Liver (tissue), 9 donors: ENCODE results near the gene AP4S1. TPM values are rescaled to one million over a fixed set of nuclear protein-coding genes. Genes with fewer than 3 reads are reported as not detected.

Experiments used
- DNase-seq: peaks from one replicate; pipeline ENCODE4 v3.0.0-alpha.2; 2017; ENCODE audit warnings: low spot score
- H3K27ac ChIP-seq, 2 donors: one replicate each; pipeline ENCODE4 v1.7.0; 2013; ENCODE audit warnings: inconsistent platforms in 2 of 2, low read length in 2 of 2, control low read depth in 1 of 2, low read depth in 1 of 2, mild to moderate bottlenecking in 1 of 2
- H3K27me3 ChIP-seq, 4 donors: one replicate each; pipeline versions ENCODE4 v1.6.1 to v1.7.0; 2013; ENCODE audit warnings: low read length in 3 of 4, inconsistent platforms in 1 of 4, mild to moderate bottlenecking in 1 of 4, moderate library complexity in 1 of 4; ENCODE audit not compliant: control insufficient read depth in 4 of 4, insufficient read depth in 4 of 4
- H3K36me3 ChIP-seq, 4 donors: one replicate each; pipeline versions ENCODE4 v1.6.1 to v1.7.0; 2013; ENCODE audit warnings: low read length in 3 of 4, mild to moderate bottlenecking in 3 of 4, low read depth in 1 of 4, moderate library complexity in 1 of 4; ENCODE audit not compliant: control insufficient read depth in 4 of 4, insufficient read depth in 3 of 4
- H3K4me1 ChIP-seq, 4 donors: one replicate each; pipeline versions ENCODE4 v1.6.1 to v1.7.0; 2013; ENCODE audit warnings: low read length in 3 of 4, mild to moderate bottlenecking in 3 of 4, moderate library complexity in 1 of 4; ENCODE audit not compliant: control insufficient read depth in 4 of 4, insufficient read depth in 4 of 4
- H3K4me3 ChIP-seq, 3 donors: one replicate each; pipeline versions ENCODE4 v1.6.1 to v1.7.0; 2013; ENCODE audit warnings: low read length in 3 of 3, control low read depth in 1 of 3, low read depth in 1 of 3, mild to moderate bottlenecking in 1 of 3
- H3K9ac ChIP-seq, 2 donors: one replicate each; pipeline ENCODE4 v1.7.0; 2013; ENCODE audit warnings: low read length in 2 of 2, mild to moderate bottlenecking in 2 of 2, moderate library complexity in 2 of 2, control low read depth in 1 of 2, low read depth in 1 of 2
- H3K9me3 ChIP-seq, 4 donors: one replicate each; pipeline versions ENCODE4 v1.6.1 to v1.7.0; 2013; ENCODE audit warnings: low read length in 3 of 4; ENCODE audit not compliant: control insufficient read depth in 4 of 4
- EGR1 ChIP-seq, 2 donors: IDR thresholded peaks; 2 replicates each; pipeline ENCODE4 v1.6.1; 2016 to 2018; ENCODE audit warnings: antibody characterized with exemption in 2 of 2, low read depth in 2 of 2
- FOXA1 ChIP-seq: IDR thresholded peaks from 2 replicates; pipeline ENCODE4 v1.6.1; 2016; ENCODE audit warnings: antibody characterized with exemption
- FOXA2 ChIP-seq: IDR thresholded peaks from 2 replicates; pipeline ENCODE4 v1.6.1; 2016; ENCODE audit warnings: antibody characterized with exemption
- GABPA ChIP-seq, 2 donors: IDR thresholded peaks in 1 of 2; conservative IDR thresholded peaks in 1 of 2; 2 replicates each; pipeline ENCODE4 v1.6.1; 2016; ENCODE audit warnings: antibody characterized with exemption in 2 of 2, mild to moderate bottlenecking in 1 of 2, moderate library complexity in 1 of 2
- HNF4A ChIP-seq, 2 donors: conservative IDR thresholded peaks; 2 replicates each; pipeline ENCODE4 v1.6.1; 2016; ENCODE audit warnings: antibody characterized with exemption in 2 of 2, mild to moderate bottlenecking in 2 of 2
- NR2F2 ChIP-seq: IDR thresholded peaks from 2 replicates; pipeline ENCODE4 v1.6.1; 2016; ENCODE audit warnings: antibody characterized with exemption
- SP1 ChIP-seq: IDR thresholded peaks from 2 replicates; pipeline ENCODE4 v1.6.1; 2018; ENCODE audit warnings: antibody characterized with exemption, mild to moderate bottlenecking
- TAF1 ChIP-seq: conservative IDR thresholded peaks from 2 replicates; pipeline ENCODE4 v1.6.1; 2016; ENCODE audit warnings: antibody characterized with exemption, mild to moderate bottlenecking
- ZBTB33 ChIP-seq: IDR thresholded peaks from 2 replicates; pipeline ENCODE4 v1.6.1; 2016; ENCODE audit warnings: antibody characterized with exemption
- WGBS: extraction: QIAGEN DNeasy Blood & Tissue Kit; methylation state at CpG from one replicate; pipeline ENCODE4 v1.1.7; 2013; 5-methylcytosine and 5-hydroxymethylcytosine counted together
- polyA plus RNA-seq, 2 donors: library from polyadenylated mRNA; stranded (reverse) in 1 of 2; unstranded in 1 of 2; fragments of 200-250 nt in 1 of 2; fragments of >200 nt in 1 of 2; fragmentation: Nextera tagmentation in 1 of 2; extraction: Ambion mirVana in 1 of 2; gene quantifications; one replicate each; pipeline versions ENCODE4 v1.2.1 to v1.2.3, GENCODE V29; 2013 to 2015
- total RNA-seq, 2 donors: library from RNA; depleted of rRNA; stranded (reverse); fragments of >200 nt; gene quantifications; one replicate each; pipeline ENCODE4 v1.2.3, GENCODE V29; 2014
- TF ChIP-seq, protein P1 (sequence below): IDR thresholded peaks from 2 replicates; pipeline ENCODE4 v1.6.1; 2016; ENCODE audit warnings: antibody characterized with exemption
- TF ChIP-seq, protein P2 (sequence below): IDR thresholded peaks from 2 replicates; pipeline ENCODE4 v1.6.1; 2016; ENCODE audit warnings: antibody characterized with exemption, mild to moderate bottlenecking
- donor health status: healthy.
- donor health status: healthy.
- donor health status: healthy.
- donor health status: healthy.
- donor health status: healthy.

AP4S1 gene
- total and polyA plus RNA-seq, 4 donors: 1.3 to 4.3 (median 1.7) TPM

DNA sequence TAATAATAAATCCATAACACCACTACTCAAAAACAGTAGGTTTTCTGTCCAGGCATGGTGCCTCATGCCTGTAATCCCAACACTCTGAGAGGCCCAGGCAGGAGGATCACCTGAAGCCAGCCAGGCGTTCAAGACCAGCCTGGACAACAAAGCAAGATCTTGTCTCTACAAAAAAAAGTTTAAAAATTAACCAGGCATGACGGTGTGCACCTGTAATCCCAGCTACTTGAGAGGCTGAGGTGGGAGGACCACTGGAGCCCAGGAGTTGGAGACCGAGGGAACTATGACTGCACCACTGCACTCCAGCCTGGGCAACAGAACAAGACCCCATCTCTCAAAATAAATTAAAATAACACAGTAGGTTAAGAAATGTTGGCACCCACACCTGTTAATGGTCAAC, 44.5 kb upstream of the AP4S1 start:
- H3K27me3 ChIP-seq: no peaks in the 10 kb centered on the region
- no peak for DNase-seq

GRCh38 chr14:30982533-30982932, 42.9 kb upstream of the AP4S1 start:
- H3K27ac ChIP-seq: no peak overlapping the region
- no peaks in the 10 kb centered on the region for H3K27me3 ChIP-seq
- 88% methylated on average over 7 of the region's 7 CpGs for WGBS
- H3K4me1 ChIP-seq: peaks cover 0 to 16% (median 5%) of the 10 kb centered on the region in 4 donors
- H3K9me3 ChIP-seq: no peaks in the 10 kb centered on the region
- H3K4me3 ChIP-seq: no peak overlapping the region
- TF ChIP-seq, protein P1, sequence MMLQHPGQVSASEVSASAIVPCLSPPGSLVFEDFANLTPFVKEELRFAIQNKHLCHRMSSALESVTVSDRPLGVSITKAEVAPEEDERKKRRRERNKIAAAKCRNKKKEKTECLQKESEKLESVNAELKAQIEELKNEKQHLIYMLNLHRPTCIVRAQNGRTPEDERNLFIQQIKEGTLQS: no peak
- TF ChIP-seq, protein P2, sequence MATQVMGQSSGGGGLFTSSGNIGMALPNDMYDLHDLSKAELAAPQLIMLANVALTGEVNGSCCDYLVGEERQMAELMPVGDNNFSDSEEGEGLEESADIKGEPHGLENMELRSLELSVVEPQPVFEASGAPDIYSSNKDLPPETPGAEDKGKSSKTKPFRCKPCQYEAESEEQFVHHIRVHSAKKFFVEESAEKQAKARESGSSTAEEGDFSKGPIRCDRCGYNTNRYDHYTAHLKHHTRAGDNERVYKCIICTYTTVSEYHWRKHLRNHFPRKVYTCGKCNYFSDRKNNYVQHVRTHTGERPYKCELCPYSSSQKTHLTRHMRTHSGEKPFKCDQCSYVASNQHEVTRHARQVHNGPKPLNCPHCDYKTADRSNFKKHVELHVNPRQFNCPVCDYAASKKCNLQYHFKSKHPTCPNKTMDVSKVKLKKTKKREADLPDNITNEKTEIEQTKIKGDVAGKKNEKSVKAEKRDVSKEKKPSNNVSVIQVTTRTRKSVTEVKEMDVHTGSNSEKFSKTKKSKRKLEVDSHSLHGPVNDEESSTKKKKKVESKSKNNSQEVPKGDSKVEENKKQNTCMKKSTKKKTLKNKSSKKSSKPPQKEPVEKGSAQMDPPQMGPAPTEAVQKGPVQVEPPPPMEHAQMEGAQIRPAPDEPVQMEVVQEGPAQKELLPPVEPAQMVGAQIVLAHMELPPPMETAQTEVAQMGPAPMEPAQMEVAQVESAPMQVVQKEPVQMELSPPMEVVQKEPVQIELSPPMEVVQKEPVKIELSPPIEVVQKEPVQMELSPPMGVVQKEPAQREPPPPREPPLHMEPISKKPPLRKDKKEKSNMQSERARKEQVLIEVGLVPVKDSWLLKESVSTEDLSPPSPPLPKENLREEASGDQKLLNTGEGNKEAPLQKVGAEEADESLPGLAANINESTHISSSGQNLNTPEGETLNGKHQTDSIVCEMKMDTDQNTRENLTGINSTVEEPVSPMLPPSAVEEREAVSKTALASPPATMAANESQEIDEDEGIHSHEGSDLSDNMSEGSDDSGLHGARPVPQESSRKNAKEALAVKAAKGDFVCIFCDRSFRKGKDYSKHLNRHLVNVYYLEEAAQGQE: no peak
- TF ChIP-seq FOXA1 (no peak), ZBTB33 (no peak), HNF4A (conservative IDR thresholded peaks at IDR 0.05) (no peak), EGR1 (IDR thresholded peaks at IDR 0.05; ENCODE audit: low read depth in 2 of 2) (no peak), GABPA (IDR thresholded peaks at IDR 0.05 in 1 of 2, conservative IDR thresholded peaks at IDR 0.05 in 1 of 2) (no peak)
- DNase-seq: no peak
- peaks cover 0 to 2% (median 0%) of the 10 kb centered on the region in 4 donors for H3K36me3 ChIP-seq
- H3K9ac ChIP-seq: no peak overlapping the region

More for the DNA sequence above, 44.5 kb upstream of the AP4S1 start:
- WGBS: 61% methylated on average over 3 of the region's 3 CpGs
- peaks cover 0 to 2% (median 0%) of the 10 kb centered on the region in 4 donors for H3K36me3 ChIP-seq
- no peak overlapping the region for H3K4me3 ChIP-seq
- no peaks in the 10 kb centered on the region for H3K9me3 ChIP-seq
- peaks cover 2 to 14% (median 7%) of the 10 kb centered on the region in 4 donors for H3K4me1 ChIP-seq
- H3K27ac ChIP-seq: peak overlapping the region in 1 of 2 donors; percentile 41
- TF ChIP-seq TAF1 (no peak), EGR1 (IDR thresholded peaks at IDR 0.05; ENCODE audit: low read depth in 2 of 2) (no peak), NR2F2 (no peak), GABPA (IDR thresholded peaks at IDR 0.05 in 1 of 2, conservative IDR thresholded peaks at IDR 0.05 in 1 of 2) (no peak)
- H3K9ac ChIP-seq: no peak overlapping the region

DNA sequence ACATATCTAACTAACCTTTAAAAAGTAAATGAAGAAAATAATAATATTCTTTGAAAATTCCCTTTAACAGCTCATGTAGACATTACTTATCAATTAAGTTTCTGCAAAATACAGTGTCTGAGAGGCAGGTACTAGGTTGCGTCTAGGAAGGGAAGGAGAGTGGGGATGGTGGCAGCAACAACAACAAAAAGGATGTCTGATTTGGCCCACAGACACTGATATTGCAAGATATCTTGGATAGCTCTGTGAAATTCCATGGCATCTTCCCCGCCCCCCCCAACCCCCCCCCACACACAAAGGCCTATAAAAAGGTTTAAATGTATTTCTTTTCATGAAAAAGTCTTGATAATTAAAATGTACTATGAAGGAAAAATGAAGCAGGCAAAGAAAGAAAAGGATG, 41.6 kb upstream of the AP4S1 start:
- Histone ChIP-seq H3K9ac (no peak overlapping the region), H3K4me3 (no peak overlapping the region), H3K36me3 (peaks cover 0 to 2% (median 0%) of the 10 kb centered on the region in 4 donors), H3K27ac (no peak overlapping the region), H3K9me3 (no peaks in the 10 kb centered on the region), H3K4me1 (peaks cover 3 to 25% (median 5%) of the 10 kb centered on the region in 4 donors), H3K27me3 (no peaks in the 10 kb centered on the region)
- 94% methylated on average over 2 of the region's 2 CpGs for WGBS
- DNase-seq: no peak
- TF ChIP-seq FOXA2 (no peak), TAF1 (no peak), SP1 (no peak), HNF4A (conservative IDR thresholded peaks at IDR 0.05) (no peak)
